Uterus (tissue), 4 donors: ENCODE results near the gene ANKRD39. TPM values are rescaled to one million over a fixed set of nuclear protein-coding genes. Genes with fewer than 3 reads are reported as not detected.

Source experiments
- DNase-seq, 2 donors: peaks; one replicate each; pipeline ENCODE4 v3.0.0-alpha.2; 2019 to 2020
- H3K27ac ChIP-seq, 2 donors: fragments of 200-600 bp; sonication (generic); 1 replicate in 1 of 2; 2 replicates in 1 of 2; pipeline ENCODE4 v1.5.1; 2016 to 2018
- H3K27me3 ChIP-seq, 2 donors: fragments of 200-600 bp; sonication (generic); one replicate each; pipeline ENCODE4 v1.5.1; 2018 to 2019; ENCODE audit warnings: control low read depth in 1 of 2
- H3K36me3 ChIP-seq, 2 donors: fragments of 200-600 bp; sonication (generic); one replicate each; pipeline ENCODE4 v1.5.1; 2019; ENCODE audit warnings: control low read depth in 1 of 2
- H3K4me1 ChIP-seq, 2 donors: fragments of 200-600 bp; sonication (generic); one replicate each; pipeline ENCODE4 v1.5.1; 2018 to 2019; ENCODE audit warnings: control low read depth in 1 of 2
- H3K4me3 ChIP-seq, 2 donors: fragments of 200-600 bp; sonication (generic); 1 replicate in 1 of 2; 2 replicates in 1 of 2; pipeline ENCODE4 v1.5.1; 2018 to 2019; ENCODE audit warnings: mild to moderate bottlenecking in 1 of 2
- H3K9me3 ChIP-seq, 2 donors: fragments of 200-600 bp; sonication (generic); one replicate each; pipeline ENCODE4 v1.5.1; 2019; ENCODE audit warnings: control low read depth in 1 of 2
- POLR2A ChIP-seq, 2 donors: fragments of 450-650 bp; IDR thresholded peaks; one replicate each; pipeline ENCODE4 v1.6.1; 2016; ENCODE audit warnings: antibody characterized with exemption in 2 of 2, mild to moderate bottlenecking in 1 of 2, moderate library complexity in 1 of 2
- intact Hi-C: fragments of 100-400 bp; cut with DNase I; formaldehyde crosslinking; loops from one replicate; pipeline ENCODE4 v1.15.1; 2023; ENCODE audit warnings: low total_unique reads
- total RNA-seq, 4 donors: library from RNA; depleted of rRNA in 3 of 4; stranded (reverse); fragments of >200 nt in 3 of 4; gene quantifications; one replicate each; pipeline versions ENCODE4 v1.1.0 to v1.2.4, GENCODE V29; 2014 to 2023
- TF ChIP-seq, protein P1 (sequence below), 4 experiments: fragments of 200-600 bp in 2 of 4; fragments of 450-650 bp in 2 of 4; sonication (generic) in 2 of 4; IDR thresholded peaks; one replicate each; pipeline ENCODE4 v1.5.1; 2016 to 2019; ENCODE audit warnings: antibody characterized with exemption in 4 of 4, mild to moderate bottlenecking in 2 of 4, moderate library complexity in 1 of 4
- donor health status: DM: yes; HTN: yes; CAD: no.

The ANKRD39 gene
- total RNA-seq, 4 donors from 2014 or later, result 4.7 to 162 (median 16.9) TPM

DNA sequence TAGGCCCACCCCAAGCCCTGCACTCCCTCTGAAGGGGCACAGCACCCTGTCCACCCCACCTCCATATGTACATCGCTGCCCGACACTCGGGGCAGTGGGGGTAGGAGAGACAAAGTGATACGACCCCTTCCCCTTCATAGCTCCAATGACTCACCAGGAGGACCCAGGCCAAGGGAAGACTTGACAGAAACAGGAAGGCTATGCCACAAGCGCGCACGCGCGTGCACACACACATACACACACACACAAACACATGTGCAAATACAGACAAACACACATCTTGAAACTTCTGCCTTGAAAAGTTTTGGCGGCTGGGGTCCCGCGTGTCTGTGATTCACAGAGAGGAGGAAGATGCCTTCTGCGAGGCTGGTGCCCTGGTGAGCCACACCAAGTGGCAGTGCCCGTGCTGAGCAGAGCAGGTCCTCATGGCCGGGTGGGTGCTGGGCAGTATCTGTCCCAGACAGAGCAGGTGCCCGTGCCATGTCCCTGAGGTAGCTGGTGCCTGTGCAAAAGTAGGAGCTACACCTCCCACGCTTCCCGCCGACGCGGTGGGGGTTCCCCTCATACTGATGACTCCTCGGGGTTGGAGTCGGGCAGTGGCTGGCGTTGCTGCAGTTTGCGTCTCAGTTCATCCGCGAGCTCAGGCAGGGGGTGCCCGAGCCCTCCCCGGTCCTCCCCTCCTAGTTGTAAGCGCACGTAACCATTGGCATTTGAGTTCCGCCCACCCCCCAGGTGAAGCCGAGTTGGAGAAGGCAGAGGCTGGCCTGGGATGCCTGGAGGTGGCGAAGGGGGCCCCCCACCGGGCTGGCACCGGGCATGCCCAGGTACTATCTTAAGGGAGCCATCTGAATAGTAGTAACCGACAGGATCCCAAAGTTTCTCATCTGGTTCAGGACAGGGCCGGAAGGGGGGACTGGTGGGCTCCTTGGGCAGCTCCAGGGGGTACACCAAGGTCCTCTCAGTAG lies 2.5 kb upstream of the ANKRD39 start:
- peaks cover 0 to 26% of the 10 kb centered on the region in 2 donors for H3K4me1 ChIP-seq
- H3K36me3 ChIP-seq, result no peaks in the 10 kb centered on the region
- H3K9me3 ChIP-seq, result no peaks in the 10 kb centered on the region
- intact Hi-C loops, result loop anchor here (10.0 kb wide), 1 partner anchor 96 kb away; the partner anchor contains the start of gene CNNM4
- H3K27me3 ChIP-seq, result no peaks in the 10 kb centered on the region
- H3K27ac ChIP-seq, result peak overlapping the region; percentile 84 to 89
- TF ChIP-seq, protein P1, sequence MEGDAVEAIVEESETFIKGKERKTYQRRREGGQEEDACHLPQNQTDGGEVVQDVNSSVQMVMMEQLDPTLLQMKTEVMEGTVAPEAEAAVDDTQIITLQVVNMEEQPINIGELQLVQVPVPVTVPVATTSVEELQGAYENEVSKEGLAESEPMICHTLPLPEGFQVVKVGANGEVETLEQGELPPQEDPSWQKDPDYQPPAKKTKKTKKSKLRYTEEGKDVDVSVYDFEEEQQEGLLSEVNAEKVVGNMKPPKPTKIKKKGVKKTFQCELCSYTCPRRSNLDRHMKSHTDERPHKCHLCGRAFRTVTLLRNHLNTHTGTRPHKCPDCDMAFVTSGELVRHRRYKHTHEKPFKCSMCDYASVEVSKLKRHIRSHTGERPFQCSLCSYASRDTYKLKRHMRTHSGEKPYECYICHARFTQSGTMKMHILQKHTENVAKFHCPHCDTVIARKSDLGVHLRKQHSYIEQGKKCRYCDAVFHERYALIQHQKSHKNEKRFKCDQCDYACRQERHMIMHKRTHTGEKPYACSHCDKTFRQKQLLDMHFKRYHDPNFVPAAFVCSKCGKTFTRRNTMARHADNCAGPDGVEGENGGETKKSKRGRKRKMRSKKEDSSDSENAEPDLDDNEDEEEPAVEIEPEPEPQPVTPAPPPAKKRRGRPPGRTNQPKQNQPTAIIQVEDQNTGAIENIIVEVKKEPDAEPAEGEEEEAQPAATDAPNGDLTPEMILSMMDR (IDR thresholded peaks at IDR 0.05), result no peak
- TF ChIP-seq POLR2A (IDR thresholded peaks at IDR 0.05), result no peak
- DNase-seq, result peak in 1 of 2 donors; percentile 66
- H3K4me3 ChIP-seq, result no peak overlapping the region

DNA sequence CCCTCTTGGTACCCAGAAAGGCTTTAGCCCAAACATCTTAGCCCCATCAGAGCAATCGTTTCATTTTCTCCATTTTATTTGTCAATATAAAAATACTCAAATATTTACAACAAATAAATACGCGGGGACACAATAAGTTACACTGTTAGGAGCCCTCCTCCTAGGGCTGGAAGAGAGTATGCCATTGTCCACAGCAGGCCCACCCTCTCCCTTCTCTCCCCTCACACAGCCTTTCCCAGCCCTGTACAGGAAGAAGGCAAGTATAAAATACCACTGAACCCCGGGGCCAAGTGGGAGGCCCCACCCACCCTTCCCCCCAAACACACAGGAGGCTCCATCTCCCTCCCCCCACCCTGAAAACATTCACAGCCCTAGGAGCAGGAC lies 1.9 kb upstream of the ANKRD39 start:
- no peak for DNase-seq
- Histone ChIP-seq H3K27ac (peak overlapping the region; percentile 84 to 89), H3K4me1 (peaks cover 0 to 26% of the 10 kb centered on the region in 2 donors), H3K27me3 (no peaks in the 10 kb centered on the region), H3K9me3 (no peaks in the 10 kb centered on the region), H3K36me3 (no peaks in the 10 kb centered on the region), H3K4me3 (no peak overlapping the region)
- TF ChIP-seq, protein P1 (IDR thresholded peaks at IDR 0.05), result no peak
- TF ChIP-seq POLR2A (IDR thresholded peaks at IDR 0.05), result no peak
- intact Hi-C loops, result loop anchor here (5.0 to 10.0 kb wide), 2 partner anchors 93 to 95 kb away; partner anchors contain the start of gene CNNM4

DNA sequence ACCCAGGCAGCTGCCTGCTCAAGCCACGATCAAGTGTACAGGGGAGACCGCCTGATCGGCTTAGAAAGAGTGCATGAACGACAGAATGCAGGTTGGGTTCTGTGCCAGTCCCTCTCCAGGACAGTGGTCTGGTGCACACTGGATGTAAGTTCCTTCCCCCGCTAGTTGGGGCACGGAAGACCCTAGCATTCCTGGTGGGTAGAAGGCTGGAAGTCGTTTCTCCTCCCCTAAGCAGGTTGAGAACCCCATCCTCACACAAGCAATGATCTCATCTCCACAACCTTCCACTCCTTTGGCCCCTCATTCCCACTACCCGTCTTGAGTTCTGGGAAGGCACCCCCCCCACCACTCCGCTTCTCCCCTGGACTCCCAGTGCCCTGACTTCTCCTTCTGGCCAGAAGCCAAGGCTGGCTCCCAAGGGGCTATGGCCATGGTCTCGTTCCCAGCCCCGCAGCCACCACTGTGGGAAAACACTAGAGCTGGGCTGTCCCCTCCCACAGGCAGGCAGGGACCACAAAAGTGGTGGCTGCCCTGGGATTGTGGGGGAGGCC lies 1.4 kb upstream of the ANKRD39 start:
- peak; percentile 71 to 77 for DNase-seq
- Histone ChIP-seq H3K27ac (peak overlapping the region; percentile 84 to 89), H3K36me3 (no peaks in the 10 kb centered on the region), H3K9me3 (no peaks in the 10 kb centered on the region), H3K4me3 (no peak overlapping the region), H3K27me3 (no peaks in the 10 kb centered on the region), H3K4me1 (peaks cover 0 to 26% of the 10 kb centered on the region in 2 donors)
- intact Hi-C loops, result loop anchor here (5.0 kb wide), 1 partner anchor 93 kb away; no protein-coding TSS in a partner anchor
- TF ChIP-seq, protein P1 (IDR thresholded peaks at IDR 0.05), result no peak
- TF ChIP-seq POLR2A (IDR thresholded peaks at IDR 0.05), result no peak

DNA sequence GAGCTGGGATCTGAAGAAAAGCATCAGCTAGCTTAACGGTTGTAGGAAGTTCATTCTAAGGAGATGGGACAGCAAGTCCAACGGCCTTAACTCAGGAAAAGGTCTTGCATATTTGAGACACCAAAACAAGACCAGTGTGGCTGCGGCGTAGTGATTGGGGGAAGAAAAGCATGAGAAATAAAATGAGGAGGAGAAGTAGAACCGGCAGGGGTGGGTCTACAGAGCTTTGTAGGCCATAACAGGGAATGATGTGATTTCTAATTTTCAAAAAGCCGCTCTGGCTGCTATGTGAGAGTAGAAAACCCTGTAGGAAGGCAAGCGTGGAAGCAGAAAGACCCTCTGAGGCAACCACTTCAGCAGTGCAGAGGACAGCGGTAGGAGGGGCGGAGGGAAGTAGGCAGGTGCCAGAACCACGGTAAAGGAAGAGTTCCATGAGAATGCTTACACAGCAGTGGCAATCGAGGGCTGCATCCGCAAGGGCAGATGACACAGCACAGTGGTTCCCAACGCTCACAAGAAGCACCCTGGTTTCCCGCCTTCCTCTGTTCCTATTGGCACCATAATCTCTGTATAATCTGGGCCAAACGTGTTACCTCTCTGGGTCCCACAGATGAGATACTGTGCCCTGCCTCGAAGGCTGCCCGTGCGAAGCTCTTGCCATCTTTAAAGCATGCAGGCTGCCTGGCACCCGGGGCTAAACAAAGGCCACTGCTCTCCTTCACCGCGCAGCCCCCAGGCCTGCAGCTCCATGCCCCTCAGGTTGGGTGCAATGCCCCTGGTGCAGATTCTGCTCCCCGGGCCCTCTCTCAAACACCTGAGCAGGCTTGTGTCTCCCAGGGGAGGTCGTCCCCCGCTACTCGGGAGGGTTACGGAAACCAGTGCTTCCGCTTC lies 795 bp downstream of the ANKRD39 start:
- H3K36me3 ChIP-seq, result no peaks in the 10 kb centered on the region
- TF ChIP-seq, protein P1 (IDR thresholded peaks at IDR 0.05), result no peak
- TF ChIP-seq POLR2A (IDR thresholded peaks at IDR 0.05), result no peak
- H3K9me3 ChIP-seq, result no peaks in the 10 kb centered on the region
- intact Hi-C loops, result loop anchor here (5.0 kb wide), 1 partner anchor 95 kb away; no protein-coding TSS in a partner anchor
- peak overlapping the region; percentile 90 to 92 for H3K27ac ChIP-seq
- H3K4me3 ChIP-seq, result peak overlapping the region; percentile 78 to 95
- H3K4me1 ChIP-seq, result peaks cover 0 to 26% of the 10 kb centered on the region in 2 donors
- no peaks in the 10 kb centered on the region for H3K27me3 ChIP-seq
- DNase-seq, result peak in 1 of 2 donors; percentile 40
